HUES6 (cell line): Measurements from ENCODE around the gene NPIPA8.
"Not testable (repeated sequence)": the region's sequence is repeated elsewhere in the genome, so short reads cannot be mapped to it uniquely, and the experiment has no call there.

Source experiments
- H3K27ac ChIP-seq: 2 replicates; pipeline ENCODE4 v1.7.0; 2013; ENCODE audit warnings: low read depth, mild to moderate bottlenecking, low read length, inconsistent platforms
- H3K27me3 ChIP-seq: 2 replicates; pipeline ENCODE4 v1.6.1; 2013; ENCODE audit warnings: low read length; ENCODE audit not compliant: control insufficient read depth, insufficient read depth
- H3K36me3 ChIP-seq: 2 replicates; pipeline ENCODE4 v1.6.1; 2013; ENCODE audit warnings: low read length; ENCODE audit not compliant: control insufficient read depth, insufficient read depth
- H3K4me1 ChIP-seq: 2 replicates; pipeline ENCODE4 v1.6.1; 2013; ENCODE audit warnings: low read length; ENCODE audit not compliant: control insufficient read depth, insufficient read depth
- H3K4me3 ChIP-seq: 2 replicates; pipeline ENCODE4 v1.5.1; 2013; ENCODE audit warnings: low read depth, low read length
- H3K9ac ChIP-seq: one replicate; pipeline ENCODE4 v1.6.1; 2013; ENCODE audit warnings: mild to moderate bottlenecking, low read length
- H3K9me3 ChIP-seq: 2 replicates; pipeline ENCODE4 v1.6.1; 2013; ENCODE audit warnings: low read depth, low read length; ENCODE audit not compliant: control insufficient read depth, insufficient read depth

NPIPA8 gene

DNA sequence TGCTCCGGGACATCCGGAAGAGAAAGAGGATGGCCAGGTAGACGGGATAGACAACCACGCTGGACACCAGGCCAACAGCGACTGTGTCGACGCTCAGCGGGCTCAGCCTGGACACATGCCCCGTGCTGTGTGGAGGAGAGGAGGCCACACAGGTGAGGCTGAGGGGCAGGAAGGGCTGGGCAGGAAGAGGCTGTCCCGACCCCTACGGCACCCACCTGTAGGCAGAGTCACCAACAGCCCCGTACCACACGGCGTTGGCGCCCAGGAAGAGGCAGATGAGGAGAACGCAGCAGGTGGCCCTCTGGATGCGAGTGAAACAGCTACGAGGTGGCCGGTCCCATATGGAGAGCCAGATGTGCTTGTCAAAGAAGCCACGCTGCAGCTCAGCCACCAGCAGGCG lies at the start of gene NPIPA8:
NPIPA8 (minus strand) TSS at position 101 of the 400 bp plus-strand sequence. CDS start 4,074 bp downstream, outside the sequence.
- H3K4me1 ChIP-seq, H3K9ac ChIP-seq, H3K27me3 ChIP-seq, H3K36me3 ChIP-seq, H3K9me3 ChIP-seq, H3K4me3 ChIP-seq, H3K27ac ChIP-seq: not testable (repeated sequence)

DNA sequence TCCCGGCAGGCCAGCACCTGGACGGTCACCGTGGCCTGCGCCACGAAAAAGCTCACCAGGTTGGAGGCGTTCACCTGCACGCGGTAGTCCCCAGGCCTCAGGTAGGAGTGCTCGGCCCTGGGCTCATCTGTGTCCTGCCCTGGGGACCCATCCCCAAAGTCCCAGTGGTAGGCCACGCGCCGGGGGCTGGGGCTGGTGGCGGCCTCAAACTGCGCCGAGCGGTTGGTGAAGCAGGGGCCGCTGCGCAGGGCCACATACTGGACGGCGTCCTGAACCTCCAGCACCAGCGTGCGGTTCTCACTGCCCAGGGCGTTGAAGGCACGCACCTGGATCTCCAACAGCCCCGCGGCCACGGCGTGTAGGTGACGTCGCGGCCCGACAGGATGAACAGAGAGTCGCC lies 48.7 kb upstream of the NPIPA8 start:
- H3K4me3 ChIP-seq, H3K9me3 ChIP-seq, H3K27me3 ChIP-seq, H3K9ac ChIP-seq, H3K27ac ChIP-seq, H3K4me1 ChIP-seq, H3K36me3 ChIP-seq: not testable (repeated sequence)

GRCh38 chr16:18384869-18385268 lies 48.3 kb upstream of the NPIPA8 start:
- H3K27me3 ChIP-seq, H3K4me1 ChIP-seq, H3K27ac ChIP-seq, H3K9ac ChIP-seq, H3K9me3 ChIP-seq, H3K4me3 ChIP-seq, H3K36me3 ChIP-seq: not testable (repeated sequence)

GRCh38 chr16:18384098-18384636 lies 47.6 kb upstream of the NPIPA8 start:
- H3K27ac ChIP-seq, H3K36me3 ChIP-seq, H3K27me3 ChIP-seq, H3K4me3 ChIP-seq, H3K9ac ChIP-seq, H3K4me1 ChIP-seq, H3K9me3 ChIP-seq: not testable (repeated sequence)

- not testable (repeated sequence) for H3K27ac ChIP-seq, H3K4me3 ChIP-seq, H3K4me1 ChIP-seq, H3K9me3 ChIP-seq, H3K36me3 ChIP-seq, H3K27me3 ChIP-seq, H3K9ac ChIP-seq
Observed at GRCh38 chr16:18382696-18383095, 46.2 kb upstream of the NPIPA8 start.

- H3K9me3 ChIP-seq, H3K4me3 ChIP-seq, H3K9ac ChIP-seq, H3K27ac ChIP-seq, H3K36me3 ChIP-seq, H3K27me3 ChIP-seq, H3K4me1 ChIP-seq: not testable (repeated sequence)
Observed at GRCh38 chr16:18347742-18348141, 11.2 kb upstream of the NPIPA8 start.

GRCh38 chr16:18346993-18347392 lies 10.5 kb upstream of the NPIPA8 start:
- H3K9ac ChIP-seq, H3K4me1 ChIP-seq, H3K27ac ChIP-seq, H3K27me3 ChIP-seq, H3K36me3 ChIP-seq, H3K9me3 ChIP-seq, H3K4me3 ChIP-seq: not testable (repeated sequence)

DNA sequence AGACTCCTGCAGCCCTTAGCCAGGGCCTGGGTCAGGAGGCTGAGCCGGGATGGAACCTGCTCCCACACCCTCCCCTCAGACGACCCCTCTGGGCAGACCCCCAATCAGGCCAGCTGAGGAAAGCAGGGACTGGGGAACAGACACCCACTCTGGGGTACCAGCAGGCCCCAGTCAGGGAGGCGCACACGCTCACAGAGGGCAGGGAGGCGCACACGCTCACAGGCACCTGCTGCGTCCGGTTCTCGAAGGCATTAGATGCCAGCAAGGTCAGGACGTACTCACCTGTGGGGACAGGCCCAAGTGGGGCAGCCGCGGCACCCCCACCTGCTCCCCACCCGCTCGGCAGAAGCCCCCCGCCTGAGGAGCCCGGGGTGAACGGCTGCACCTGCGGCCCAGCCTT lies 8.1 kb upstream of the NPIPA8 start:
- not testable (repeated sequence) for H3K4me3 ChIP-seq, H3K27me3 ChIP-seq, H3K27ac ChIP-seq, H3K9me3 ChIP-seq, H3K4me1 ChIP-seq, H3K9ac ChIP-seq, H3K36me3 ChIP-seq

- H3K9me3 ChIP-seq, H3K4me1 ChIP-seq, H3K27me3 ChIP-seq, H3K4me3 ChIP-seq, H3K9ac ChIP-seq, H3K36me3 ChIP-seq, H3K27ac ChIP-seq: not testable (repeated sequence)
Observed at GRCh38 chr16:18341986-18342385, 5.5 kb upstream of the NPIPA8 start.

DNA sequence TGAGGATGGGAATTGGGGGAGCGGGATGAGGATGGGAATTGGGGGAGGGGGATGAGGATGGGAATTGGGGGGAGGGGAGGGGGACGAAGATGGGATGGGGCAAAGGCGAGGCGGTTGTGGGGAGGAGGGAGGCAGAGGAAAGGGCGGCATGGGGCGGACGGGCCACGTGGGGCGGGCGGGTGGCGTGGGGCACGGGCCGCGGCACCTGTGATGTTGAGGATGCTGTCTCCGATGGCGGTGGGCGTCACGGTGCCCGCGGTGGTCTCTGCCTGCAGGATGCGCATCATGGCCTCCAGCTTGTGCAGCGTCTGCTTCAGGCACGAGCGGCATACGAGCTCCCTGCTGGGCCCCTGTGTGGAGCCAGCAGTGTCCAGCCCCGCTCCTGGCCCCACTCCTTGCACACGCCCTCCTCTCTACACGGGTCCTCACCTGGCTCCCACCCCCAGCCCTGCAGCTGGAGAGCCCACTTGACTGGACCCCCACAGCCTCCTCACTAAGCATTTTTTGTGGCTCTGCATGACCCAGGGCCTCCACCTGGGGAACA lies 5.0 kb upstream of the NPIPA8 start:
- not testable (repeated sequence) for H3K4me1 ChIP-seq, H3K9me3 ChIP-seq, H3K9ac ChIP-seq, H3K4me3 ChIP-seq, H3K36me3 ChIP-seq, H3K27me3 ChIP-seq, H3K27ac ChIP-seq

DNA sequence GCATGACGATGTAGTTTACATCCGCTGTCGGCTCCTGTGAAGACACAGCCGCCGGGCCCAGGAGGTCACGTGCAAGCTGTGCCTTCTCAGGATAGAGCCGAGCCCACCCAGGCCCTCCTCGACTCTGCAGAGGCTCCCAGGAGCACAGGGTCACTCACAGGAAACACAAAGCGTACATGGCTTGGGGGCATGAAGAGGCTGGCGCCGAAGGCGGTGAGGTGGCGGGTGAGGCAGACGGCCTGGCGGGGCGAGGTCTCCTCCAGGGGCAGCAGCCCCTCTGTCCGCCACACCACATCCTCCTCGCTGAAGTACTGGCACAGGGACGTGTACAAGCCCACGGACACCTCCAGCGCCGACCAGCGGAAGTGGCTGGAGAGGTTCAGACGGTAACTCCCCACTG lies 2.7 kb upstream of the NPIPA8 start:
- not testable (repeated sequence) for H3K9ac ChIP-seq, H3K27me3 ChIP-seq, H3K4me3 ChIP-seq, H3K4me1 ChIP-seq, H3K36me3 ChIP-seq, H3K9me3 ChIP-seq, H3K27ac ChIP-seq

GRCh38 chr16:18311811-18312210 lies 24.7 kb downstream of the NPIPA8 start:
- not testable (repeated sequence) for H3K27ac ChIP-seq, H3K4me1 ChIP-seq, H3K9me3 ChIP-seq, H3K36me3 ChIP-seq, H3K9ac ChIP-seq, H3K4me3 ChIP-seq, H3K27me3 ChIP-seq
